Measurements from ENCODE around the gene COIL. TPM values are rescaled to one million over a fixed set of nuclear protein-coding genes. Genes with fewer than 3 reads are reported as not detected.

COIL gene
- total RNA-seq, 1 experiment from 2014 or later: 31.2 TPM

GRCh38 chr17:56897646-56898424, 63.0 kb downstream of the COIL start:
- TF ChIP-seq ZNF274 (IDR thresholded peaks at IDR 0.05; ENCODE audit: low read depth, low read length): no peak
- no peak for TF ChIP-seq ATF3 (IDR thresholded peaks at IDR 0.05)
- TF ChIP-seq CEBPB (IDR thresholded peaks at IDR 0.05; ENCODE audit: low read depth): no peak
- TF ChIP-seq, protein P1, sequence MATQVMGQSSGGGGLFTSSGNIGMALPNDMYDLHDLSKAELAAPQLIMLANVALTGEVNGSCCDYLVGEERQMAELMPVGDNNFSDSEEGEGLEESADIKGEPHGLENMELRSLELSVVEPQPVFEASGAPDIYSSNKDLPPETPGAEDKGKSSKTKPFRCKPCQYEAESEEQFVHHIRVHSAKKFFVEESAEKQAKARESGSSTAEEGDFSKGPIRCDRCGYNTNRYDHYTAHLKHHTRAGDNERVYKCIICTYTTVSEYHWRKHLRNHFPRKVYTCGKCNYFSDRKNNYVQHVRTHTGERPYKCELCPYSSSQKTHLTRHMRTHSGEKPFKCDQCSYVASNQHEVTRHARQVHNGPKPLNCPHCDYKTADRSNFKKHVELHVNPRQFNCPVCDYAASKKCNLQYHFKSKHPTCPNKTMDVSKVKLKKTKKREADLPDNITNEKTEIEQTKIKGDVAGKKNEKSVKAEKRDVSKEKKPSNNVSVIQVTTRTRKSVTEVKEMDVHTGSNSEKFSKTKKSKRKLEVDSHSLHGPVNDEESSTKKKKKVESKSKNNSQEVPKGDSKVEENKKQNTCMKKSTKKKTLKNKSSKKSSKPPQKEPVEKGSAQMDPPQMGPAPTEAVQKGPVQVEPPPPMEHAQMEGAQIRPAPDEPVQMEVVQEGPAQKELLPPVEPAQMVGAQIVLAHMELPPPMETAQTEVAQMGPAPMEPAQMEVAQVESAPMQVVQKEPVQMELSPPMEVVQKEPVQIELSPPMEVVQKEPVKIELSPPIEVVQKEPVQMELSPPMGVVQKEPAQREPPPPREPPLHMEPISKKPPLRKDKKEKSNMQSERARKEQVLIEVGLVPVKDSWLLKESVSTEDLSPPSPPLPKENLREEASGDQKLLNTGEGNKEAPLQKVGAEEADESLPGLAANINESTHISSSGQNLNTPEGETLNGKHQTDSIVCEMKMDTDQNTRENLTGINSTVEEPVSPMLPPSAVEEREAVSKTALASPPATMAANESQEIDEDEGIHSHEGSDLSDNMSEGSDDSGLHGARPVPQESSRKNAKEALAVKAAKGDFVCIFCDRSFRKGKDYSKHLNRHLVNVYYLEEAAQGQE (IDR thresholded peaks at IDR 0.05; ENCODE audit: low read depth): no peak
- TF ChIP-seq ZBTB33 (IDR thresholded peaks at IDR 0.05; ENCODE audit: extremely low read depth, insufficient replicate concordance, low read length): no peak
- TF ChIP-seq ZFX (IDR thresholded peaks at IDR 0.05): no peak
- TF ChIP-seq EZH2 (IDR thresholded peaks at IDR 0.05): no peak
- TF ChIP-seq SIN3A (IDR thresholded peaks at IDR 0.05; ENCODE audit: low read depth): no peak
- no peak for TF ChIP-seq SRF (IDR thresholded peaks at IDR 0.05; ENCODE audit: low read depth)
- no peak for TF ChIP-seq JUND (IDR thresholded peaks at IDR 0.05)
- no peak for TF ChIP-seq MAX (IDR thresholded peaks at IDR 0.05)
- no peak for TF ChIP-seq ELF1 (IDR thresholded peaks at IDR 0.05; ENCODE audit: borderline replicate concordance, low read depth)
- TF ChIP-seq YY1 (IDR thresholded peaks at IDR 0.05; ENCODE audit: extremely low read depth, insufficient replicate concordance, low read depth, low read length): no peak
- TF ChIP-seq RAD21 (IDR thresholded peaks at IDR 0.05; ENCODE audit: low read depth): no peak
- TF ChIP-seq SP1 (IDR thresholded peaks at IDR 0.05; ENCODE audit: low read depth): no peak
- ChIA-PET CTCF (no interaction called here), POLR2A (no interaction called here), RAD21 (ENCODE audit: low non-redundant PET in 1 of 2, low total read pairs in 2 of 2, uncharacterized antibody in 2 of 2, unreplicated experiment in 2 of 2) (no interaction called here)
- ATAC-seq: no peak
- Histone ChIP-seq H3K9me3 (ENCODE audit: control insufficient read depth in 1 of 2, insufficient read depth in 1 of 2, low read depth in 1 of 2, low read length in 2 of 2) (no peaks in the 10 kb centered on the region), H3K9ac (ENCODE audit: low read length) (no peak overlapping the region), H3K4me1 (ENCODE audit: control insufficient read depth in 1 of 2, insufficient read depth in 2 of 2, low read length in 2 of 2) (peaks cover 13 to 36% of the 10 kb centered on the region in 2 experiments), H3K4me3 (replicated peaks in 1 of 2; ENCODE audit: low read depth in 1 of 2, low read length in 2 of 2) (no peak overlapping the region), H3K36me3 (ENCODE audit: control insufficient read depth in 1 of 2, insufficient read depth in 2 of 2, low read length in 2 of 2) (peaks cover 62 to 77% of the 10 kb centered on the region in 2 experiments), H2AFZ (ENCODE audit: low read depth, low read length, poor library complexity, severe bottlenecking) (no peak overlapping the region), H4K20me1 (ENCODE audit: insufficient read depth) (no peaks in the 10 kb centered on the region), H3K9me2 (ENCODE audit: insufficient read depth) (no peaks in the 10 kb centered on the region), H3K79me2 (ENCODE audit: insufficient read depth, low read length) (peaks cover 23% of the 10 kb centered on the region; the same call in 1 of the 2 replicates), H3K4me2 (ENCODE audit: low read length) (0 out of 2 replicates have a peak overlapping the region, but pooled peaks have one; percentile 1), H3K27ac (ENCODE audit: low read depth, low read length) (no peak overlapping the region), H3K27me3 (ENCODE audit: insufficient read depth, low read length) (no peaks in the 10 kb centered on the region)
- no TSS peak for BruUV-seq (replicated peaks)
- intact Hi-C loops (cut with micrococcal nuclease): no loop called here
- no peak for DNase-seq (ENCODE audit: low read depth, low spot score)
